Neural progenitor cell (in vitro differentiated cells): ENCODE data around the gene FNIP1.

ENCODE experiments used
- EZH2 ChIP-seq: fragments of 200-600 bp; sonication (generic); IDR thresholded peaks from 2 replicates; pipeline ENCODE4 v1.6.1; 2017; ENCODE audit warnings: antibody characterized with exemption, mild to moderate bottlenecking, moderate library complexity
- EZH2phosphoT487 ChIP-seq: fragments of 200-600 bp; sonication (generic); IDR thresholded peaks from 2 replicates; pipeline ENCODE4 v1.6.1; 2017; ENCODE audit warnings: antibody characterized with exemption
- TF ChIP-seq, protein P1 (sequence below): fragments of 200-600 bp; sonication (generic); IDR thresholded peaks from 2 replicates; pipeline ENCODE4 v1.5.1; 2017; ENCODE audit warnings: antibody characterized with exemption, mild to moderate bottlenecking

DNA sequence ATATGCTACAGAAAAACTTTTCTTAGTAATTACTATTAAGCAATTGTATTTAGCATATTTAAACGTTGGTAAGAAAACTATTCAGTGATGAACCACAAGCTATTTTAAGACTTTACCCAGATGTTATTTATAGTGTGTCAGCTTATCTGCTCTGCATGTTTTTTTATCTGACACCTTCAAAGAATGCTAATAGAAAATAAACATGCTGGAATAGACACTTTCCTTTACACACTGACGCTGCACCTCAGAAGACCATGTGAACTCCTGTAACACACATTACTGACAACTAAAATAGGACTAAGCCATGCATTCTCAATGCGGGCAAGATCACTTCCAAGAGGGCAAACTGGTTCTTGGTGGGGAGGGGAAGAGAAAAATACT lies 38.3 kb downstream of the FNIP1 start:
- TF ChIP-seq, protein P1, sequence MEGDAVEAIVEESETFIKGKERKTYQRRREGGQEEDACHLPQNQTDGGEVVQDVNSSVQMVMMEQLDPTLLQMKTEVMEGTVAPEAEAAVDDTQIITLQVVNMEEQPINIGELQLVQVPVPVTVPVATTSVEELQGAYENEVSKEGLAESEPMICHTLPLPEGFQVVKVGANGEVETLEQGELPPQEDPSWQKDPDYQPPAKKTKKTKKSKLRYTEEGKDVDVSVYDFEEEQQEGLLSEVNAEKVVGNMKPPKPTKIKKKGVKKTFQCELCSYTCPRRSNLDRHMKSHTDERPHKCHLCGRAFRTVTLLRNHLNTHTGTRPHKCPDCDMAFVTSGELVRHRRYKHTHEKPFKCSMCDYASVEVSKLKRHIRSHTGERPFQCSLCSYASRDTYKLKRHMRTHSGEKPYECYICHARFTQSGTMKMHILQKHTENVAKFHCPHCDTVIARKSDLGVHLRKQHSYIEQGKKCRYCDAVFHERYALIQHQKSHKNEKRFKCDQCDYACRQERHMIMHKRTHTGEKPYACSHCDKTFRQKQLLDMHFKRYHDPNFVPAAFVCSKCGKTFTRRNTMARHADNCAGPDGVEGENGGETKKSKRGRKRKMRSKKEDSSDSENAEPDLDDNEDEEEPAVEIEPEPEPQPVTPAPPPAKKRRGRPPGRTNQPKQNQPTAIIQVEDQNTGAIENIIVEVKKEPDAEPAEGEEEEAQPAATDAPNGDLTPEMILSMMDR, result no peak
- no peak for TF ChIP-seq EZH2
- no peak for TF ChIP-seq EZH2phosphoT487
